Chondrocyte (in vitro differentiated cells): ENCODE measurements around the gene LIMA1. TPM values are rescaled to one million over a fixed set of nuclear protein-coding genes. Genes with fewer than 3 reads are reported as not detected.

Source experiments
- DNase-seq: peaks from one replicate; pipeline ENCODE4 v3.0.0; 2021; ENCODE audit warnings: mixed read lengths, low spot score
- H3K27ac Mint-ChIP-seq: one replicate; pipeline ENCODE4 v1.8.0; 2021; ENCODE audit warnings: mild to moderate bottlenecking, moderate library complexity, mixed read lengths; ENCODE audit not compliant: unreplicated experiment
- H3K27me3 Mint-ChIP-seq: 2 replicates; pipeline ENCODE4 v1.8.0; 2021; ENCODE audit warnings: low read depth, mixed read lengths
- H3K36me3 Mint-ChIP-seq: 2 replicates; pipeline ENCODE4 v1.8.0; 2021; ENCODE audit warnings: low read depth, mixed read lengths
- H3K4me1 Mint-ChIP-seq: 2 replicates; pipeline ENCODE4 v1.8.0; 2021; ENCODE audit warnings: low read depth, mild to moderate bottlenecking, mixed read lengths
- H3K4me3 Mint-ChIP-seq: one replicate; pipeline ENCODE4 v1.8.0; 2021; ENCODE audit warnings: mild to moderate bottlenecking, moderate library complexity, mixed read lengths; ENCODE audit not compliant: unreplicated experiment
- H3K9me3 Mint-ChIP-seq: 2 replicates; pipeline ENCODE4 v1.8.0; 2021; ENCODE audit warnings: low read depth, mixed read lengths
- microRNA-seq: library from miRNA; unstranded; fragments of <30 nt; microRNA quantifications from one replicate; pipeline ENCODE4 v1.2.0, GENCODE V29; 2020; ENCODE audit warnings: borderline number of aligned reads
- total RNA-seq: library from RNA; stranded (reverse); gene quantifications from 3 replicates; pipeline ENCODE4 v1.2.1, GENCODE V29; 2021
- TF ChIP-seq, protein P1 (sequence below): fragments of 200-600 bp; sonication (generic); IDR thresholded peaks from 2 replicates; pipeline ENCODE4 v1.5.0; 2021; ENCODE audit warnings: antibody characterized with exemption, mild to moderate bottlenecking, moderate library complexity

The LIMA1 gene
- total RNA-seq, 1 donor from 2014 or later, result 120 TPM

DNA sequence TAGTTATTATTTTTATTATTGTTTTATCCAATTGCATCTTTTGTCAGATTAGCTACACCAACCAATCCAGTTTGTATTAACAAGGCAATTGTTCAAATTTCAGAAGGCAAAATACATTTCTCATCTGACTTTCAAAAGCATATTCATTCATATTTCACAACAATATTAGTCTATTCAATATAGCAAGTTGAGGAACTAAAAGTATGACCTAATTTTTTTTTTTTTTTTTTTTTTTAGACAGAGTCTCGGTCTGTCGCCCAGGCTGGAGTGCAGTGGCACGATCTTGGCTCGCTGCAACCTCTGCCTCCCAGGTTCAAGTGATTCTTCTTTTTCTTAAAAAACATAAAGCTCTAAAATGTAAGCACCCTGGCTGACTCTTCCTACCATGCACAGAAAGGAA lies 154.0 kb downstream of the LIMA1 start:
- no peak for DNase-seq
- Mint-ChIP-seq H3K4me1 (peaks cover 14% of the 10 kb centered on the region), H3K27ac (no peak overlapping the region), H3K4me3 (no peak overlapping the region), H3K9me3 (no peaks in the 10 kb centered on the region), H3K36me3 (peaks cover 26% of the 10 kb centered on the region), H3K27me3 (no peaks in the 10 kb centered on the region)
- TF ChIP-seq, protein P1, sequence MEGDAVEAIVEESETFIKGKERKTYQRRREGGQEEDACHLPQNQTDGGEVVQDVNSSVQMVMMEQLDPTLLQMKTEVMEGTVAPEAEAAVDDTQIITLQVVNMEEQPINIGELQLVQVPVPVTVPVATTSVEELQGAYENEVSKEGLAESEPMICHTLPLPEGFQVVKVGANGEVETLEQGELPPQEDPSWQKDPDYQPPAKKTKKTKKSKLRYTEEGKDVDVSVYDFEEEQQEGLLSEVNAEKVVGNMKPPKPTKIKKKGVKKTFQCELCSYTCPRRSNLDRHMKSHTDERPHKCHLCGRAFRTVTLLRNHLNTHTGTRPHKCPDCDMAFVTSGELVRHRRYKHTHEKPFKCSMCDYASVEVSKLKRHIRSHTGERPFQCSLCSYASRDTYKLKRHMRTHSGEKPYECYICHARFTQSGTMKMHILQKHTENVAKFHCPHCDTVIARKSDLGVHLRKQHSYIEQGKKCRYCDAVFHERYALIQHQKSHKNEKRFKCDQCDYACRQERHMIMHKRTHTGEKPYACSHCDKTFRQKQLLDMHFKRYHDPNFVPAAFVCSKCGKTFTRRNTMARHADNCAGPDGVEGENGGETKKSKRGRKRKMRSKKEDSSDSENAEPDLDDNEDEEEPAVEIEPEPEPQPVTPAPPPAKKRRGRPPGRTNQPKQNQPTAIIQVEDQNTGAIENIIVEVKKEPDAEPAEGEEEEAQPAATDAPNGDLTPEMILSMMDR, result no peak

DNA sequence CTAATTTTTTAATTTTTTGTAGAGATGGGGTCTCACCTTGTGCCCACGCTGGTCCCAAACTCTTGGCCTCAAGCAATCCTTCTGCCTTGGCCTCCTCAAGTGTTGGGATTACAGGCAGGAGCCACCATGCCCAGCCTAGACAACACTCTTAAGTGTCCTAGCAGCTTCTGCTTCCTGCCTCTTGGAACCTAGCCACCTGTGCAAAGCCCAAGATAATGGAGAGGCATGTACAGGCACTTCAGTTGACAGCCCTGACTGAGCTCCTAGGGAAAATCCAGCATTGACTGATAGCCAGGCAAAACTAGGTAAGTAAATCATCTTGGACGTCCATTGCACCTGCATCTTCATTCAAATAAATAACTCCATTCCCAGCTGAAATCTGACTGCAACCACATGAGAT lies 155.8 kb downstream of the LIMA1 start:
- DNase-seq, result no peak
- H3K9me3 Mint-ChIP-seq, result no peaks in the 10 kb centered on the region
- no peak overlapping the region for H3K27ac Mint-ChIP-seq
- TF ChIP-seq, protein P1, result no peak
- H3K36me3 Mint-ChIP-seq, result peaks cover 20% of the 10 kb centered on the region
- no peaks in the 10 kb centered on the region for H3K27me3 Mint-ChIP-seq
- no peak overlapping the region for H3K4me3 Mint-ChIP-seq
- peaks cover 11% of the 10 kb centered on the region for H3K4me1 Mint-ChIP-seq

Small RNAs within 50 kb of the gene (microRNA-seq; reads per million reads assigned to microRNA genes)
- not detected for gene MIR1293

Other genes with a start within 250 kb of the LIMA1 start
- gene ASIC1, start 225.9 kb downstream of the LIMA1 start, total RNA-seq, result 2.5 to 4.4 TPM (median 3.9 TPM) in 3 replicates
- 50.8 to 55.7 TPM (median 52.0 TPM) in 3 replicates for gene SMARCD1, start 198.2 kb downstream of the LIMA1 start, total RNA-seq
- 0.46 TPM in 1 of 3 replicates, not detected in the others for gene GPD1, start 179.5 kb downstream of the LIMA1 start, total RNA-seq
- gene COX14, start 171.3 kb downstream of the LIMA1 start, total RNA-seq, result 37.8 to 53.1 TPM (median 44.7 TPM) in 3 replicates
- 77.2 to 81.3 TPM (median 80.9 TPM) in 3 replicates for gene CERS5, start 116.2 kb downstream of the LIMA1 start, total RNA-seq
- gene FAM186A, start 113.1 kb upstream of the LIMA1 start, total RNA-seq, result not detected in 3 replicates
- gene LARP4, start 117.4 kb upstream of the LIMA1 start, total RNA-seq, result 38.9 to 40.4 TPM (median 39.2 TPM) in 3 replicates
- gene DIP2B, start 221.5 kb upstream of the LIMA1 start, total RNA-seq, result 25.4 to 36.3 TPM (median 25.8 TPM) in 3 replicates